Neural cell (in vitro differentiated cells): Measurements from ENCODE around the gene BICC1. TPM values are rescaled to one million over a fixed set of nuclear protein-coding genes. Genes with fewer than 3 reads are reported as not detected.

Experiments used
- H2AFZ ChIP-seq: fragments of 200-600, 300-800 bp; sonication (generic), shearing (Covaris generic); 2 replicates; pipeline ENCODE4 v1.6.0; 2014; ENCODE audit warnings: low read depth, mild to moderate bottlenecking, antibody characterized with exemption, low read length, moderate library complexity
- H3F3A ChIP-seq: fragments of 200-600 bp; shearing (Covaris generic); 2 replicates; pipeline ENCODE4 v1.6.1; 2016; ENCODE audit warnings: mild to moderate bottlenecking, moderate library complexity, mixed read lengths, antibody characterized with exemption, low read length; ENCODE audit not compliant: insufficient read depth, poor library complexity, severe bottlenecking
- H3K27ac ChIP-seq: fragments of 200-600, 300-800 bp; sonication (generic), shearing (Covaris generic); 2 replicates; pipeline ENCODE4 v1.5.1; 2014; ENCODE audit warnings: mild to moderate bottlenecking, low read length, moderate library complexity
- H3K27me3 ChIP-seq: fragments of 300-800, 200-600 bp; sonication (generic), shearing (Covaris generic); 2 replicates; pipeline ENCODE4 v1.6.0; 2014; ENCODE audit warnings: mild to moderate bottlenecking, low read depth, low read length, moderate library complexity; ENCODE audit not compliant: insufficient read depth
- H3K36me3 ChIP-seq: fragments of 300-800, 200-600 bp; sonication (generic), shearing (Covaris generic); 2 replicates; pipeline ENCODE4 v1.5.1; 2014; ENCODE audit warnings: mild to moderate bottlenecking, antibody characterized with exemption, low read length, moderate library complexity; ENCODE audit not compliant: insufficient read depth
- H3K4me2 ChIP-seq: fragments of 300-800, 200-600 bp; sonication (generic), shearing (Covaris generic); 2 replicates; pipeline ENCODE4 v1.6.0; 2014; ENCODE audit warnings: mild to moderate bottlenecking, low read length
- H3K4me3 ChIP-seq: fragments of 300-800, 200-600 bp; sonication (generic), shearing (Covaris generic); 2 replicates; pipeline ENCODE4 v1.5.1; 2014; ENCODE audit warnings: mild to moderate bottlenecking, low read length, moderate library complexity
- H3K79me2 ChIP-seq: fragments of 200-600 bp; shearing (Covaris generic); replicated peaks from 2 replicates; pipeline ENCODE4 v1.6.0; 2014; ENCODE audit warnings: mild to moderate bottlenecking, low read length, moderate library complexity; ENCODE audit not compliant: insufficient read depth
- H3K9ac ChIP-seq: fragments of 300-800, 200-600 bp; sonication (generic), shearing (Covaris generic); 2 replicates; pipeline ENCODE4 v1.6.1; 2016; ENCODE audit warnings: mild to moderate bottlenecking, low read length, mixed read lengths
- H3K9me2 ChIP-seq: fragments of 200-600 bp; shearing (Covaris generic); 2 replicates; pipeline ENCODE4 v1.6.1; 2016; ENCODE audit warnings: mild to moderate bottlenecking, low read length, mixed read lengths; ENCODE audit not compliant: insufficient read depth
- H3K9me3 ChIP-seq: fragments of 200-600, 300-800 bp; sonication (generic), shearing (Covaris generic); 2 replicates; pipeline ENCODE4 v1.6.1; 2016; ENCODE audit warnings: mild to moderate bottlenecking, mixed run types, low read length, moderate library complexity, mixed read lengths
- H4K20me1 ChIP-seq: fragments of 200-600 bp; shearing (Covaris generic); 2 replicates; pipeline ENCODE4 v1.6.1; 2016; ENCODE audit warnings: mild to moderate bottlenecking, mixed run types; ENCODE audit not compliant: insufficient read depth
- EP300 ChIP-seq: fragments of 450-650 bp; conservative IDR thresholded peaks from 2 replicates; pipeline ENCODE4 v1.6.1; 2014; ENCODE audit warnings: antibody characterized with exemption, mild to moderate bottlenecking, moderate library complexity; ENCODE audit not compliant: poor library complexity, severe bottlenecking
- EZH2 ChIP-seq: fragments of 200-600, 300-800 bp; shearing (Covaris generic), sonication (generic); IDR thresholded peaks from 2 replicates; pipeline ENCODE4 v1.6.1; 2014; ENCODE audit warnings: antibody characterized with exemption, low read length, borderline replicate concordance, mild to moderate bottlenecking; ENCODE audit not compliant: insufficient read depth, poor library complexity, severe bottlenecking
- MXI1 ChIP-seq: fragments of 450-650 bp; conservative IDR thresholded peaks from 2 replicates; pipeline ENCODE4 v1.6.1; 2014; ENCODE audit warnings: antibody characterized with exemption, mild to moderate bottlenecking; ENCODE audit not compliant: poor library complexity, severe bottlenecking
- POLR2AphosphoS5 ChIP-seq: IDR thresholded peaks from 2 replicates; pipeline ENCODE4 v1.6.1; 2012
- RAD21 ChIP-seq: fragments of 450-650 bp; conservative IDR thresholded peaks from 2 replicates; pipeline ENCODE4 v1.6.1; 2014; ENCODE audit warnings: antibody characterized with exemption, mild to moderate bottlenecking, moderate library complexity
- SMC3 ChIP-seq: fragments of 450-650 bp; conservative IDR thresholded peaks from 2 replicates; pipeline ENCODE4 v1.6.1; 2014; ENCODE audit warnings: antibody characterized with exemption, mild to moderate bottlenecking, moderate library complexity; ENCODE audit not compliant: poor library complexity
- TAF1 ChIP-seq: IDR thresholded peaks from 2 replicates; pipeline ENCODE4 v1.6.1; 2012; ENCODE audit warnings: low read depth
- polyA plus RNA-seq: library from polyadenylated mRNA; depleted of rRNA; stranded (reverse); fragments of >200 nt; gene quantifications from 2 replicates; pipeline ENCODE4 v1.2.3, GENCODE V29; 2014
- TF ChIP-seq, protein P1 (sequence below): IDR thresholded peaks from 2 replicates; pipeline ENCODE4 v1.6.1; 2012; ENCODE audit warnings: borderline replicate concordance
- TF ChIP-seq, protein P2 (sequence below): fragments of 450-650 bp; IDR thresholded peaks from 2 replicates; pipeline ENCODE4 v1.5.1; 2014; ENCODE audit warnings: antibody characterized with exemption, mild to moderate bottlenecking, moderate library complexity; ENCODE audit not compliant: poor library complexity, severe bottlenecking

The BICC1 gene
- polyA plus RNA-seq, 1 donor from 2014 or later: 7.6 TPM

DNA sequence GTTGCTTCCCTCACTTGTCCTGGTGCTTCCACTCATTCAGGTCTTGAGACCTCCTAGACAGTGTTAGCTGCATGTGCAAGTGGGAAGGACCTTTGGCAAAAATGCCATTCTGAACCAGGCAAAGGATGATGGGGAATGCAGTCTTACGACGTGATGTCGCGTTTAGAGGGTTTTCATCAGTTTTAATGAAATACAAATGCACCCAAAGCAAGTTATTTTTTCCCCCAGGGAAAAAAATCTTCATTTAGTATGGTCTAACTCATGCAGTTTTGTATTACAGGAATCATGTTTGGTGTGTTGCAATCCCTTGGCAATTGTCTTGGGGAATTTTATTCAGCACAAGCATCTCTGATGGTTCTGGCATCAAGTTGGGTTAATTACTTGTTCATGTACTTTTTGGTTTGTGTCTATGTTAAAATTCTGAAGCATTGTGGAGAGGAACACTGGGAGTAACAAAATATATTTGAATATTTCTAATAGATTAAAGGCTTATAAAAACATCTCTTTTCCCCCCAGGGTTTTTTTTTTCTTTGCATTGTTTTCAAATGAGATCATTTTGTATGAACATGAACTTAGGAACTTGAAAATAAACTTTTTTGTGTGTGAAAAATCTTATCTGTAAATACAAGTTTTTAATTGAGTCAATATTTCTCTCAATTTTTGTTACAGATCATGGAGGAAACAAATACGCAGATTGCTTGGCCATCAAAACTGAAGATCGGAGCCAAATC, 188.9 kb downstream of the BICC1 start:
- H3K4me2 ChIP-seq: no peak overlapping the region

GRCh38 chr10:58704226-58704625, 191.6 kb downstream of the BICC1 start:
- Histone ChIP-seq H3K36me3 (no peaks in the 10 kb centered on the region), H3K27ac (no peak overlapping the region), H3K9me2 (no peaks in the 10 kb centered on the region), H3K79me2 (no peaks in the 10 kb centered on the region), H3K4me3 (no peak overlapping the region), H3F3A (no peaks in the 10 kb centered on the region), H3K4me2 (no peak overlapping the region), H3K27me3 (no peaks in the 10 kb centered on the region), H4K20me1 (no peaks in the 10 kb centered on the region), H3K9me3 (no peaks in the 10 kb centered on the region), H3K9ac (no peak overlapping the region), H2AFZ (no peak overlapping the region)
- TF ChIP-seq, protein P1, sequence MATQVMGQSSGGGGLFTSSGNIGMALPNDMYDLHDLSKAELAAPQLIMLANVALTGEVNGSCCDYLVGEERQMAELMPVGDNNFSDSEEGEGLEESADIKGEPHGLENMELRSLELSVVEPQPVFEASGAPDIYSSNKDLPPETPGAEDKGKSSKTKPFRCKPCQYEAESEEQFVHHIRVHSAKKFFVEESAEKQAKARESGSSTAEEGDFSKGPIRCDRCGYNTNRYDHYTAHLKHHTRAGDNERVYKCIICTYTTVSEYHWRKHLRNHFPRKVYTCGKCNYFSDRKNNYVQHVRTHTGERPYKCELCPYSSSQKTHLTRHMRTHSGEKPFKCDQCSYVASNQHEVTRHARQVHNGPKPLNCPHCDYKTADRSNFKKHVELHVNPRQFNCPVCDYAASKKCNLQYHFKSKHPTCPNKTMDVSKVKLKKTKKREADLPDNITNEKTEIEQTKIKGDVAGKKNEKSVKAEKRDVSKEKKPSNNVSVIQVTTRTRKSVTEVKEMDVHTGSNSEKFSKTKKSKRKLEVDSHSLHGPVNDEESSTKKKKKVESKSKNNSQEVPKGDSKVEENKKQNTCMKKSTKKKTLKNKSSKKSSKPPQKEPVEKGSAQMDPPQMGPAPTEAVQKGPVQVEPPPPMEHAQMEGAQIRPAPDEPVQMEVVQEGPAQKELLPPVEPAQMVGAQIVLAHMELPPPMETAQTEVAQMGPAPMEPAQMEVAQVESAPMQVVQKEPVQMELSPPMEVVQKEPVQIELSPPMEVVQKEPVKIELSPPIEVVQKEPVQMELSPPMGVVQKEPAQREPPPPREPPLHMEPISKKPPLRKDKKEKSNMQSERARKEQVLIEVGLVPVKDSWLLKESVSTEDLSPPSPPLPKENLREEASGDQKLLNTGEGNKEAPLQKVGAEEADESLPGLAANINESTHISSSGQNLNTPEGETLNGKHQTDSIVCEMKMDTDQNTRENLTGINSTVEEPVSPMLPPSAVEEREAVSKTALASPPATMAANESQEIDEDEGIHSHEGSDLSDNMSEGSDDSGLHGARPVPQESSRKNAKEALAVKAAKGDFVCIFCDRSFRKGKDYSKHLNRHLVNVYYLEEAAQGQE: no peak
- TF ChIP-seq EP300: no peak
- no peak for TF ChIP-seq EZH2
- TF ChIP-seq RAD21: no peak
- TF ChIP-seq POLR2AphosphoS5: no peak
- TF ChIP-seq, protein P2, sequence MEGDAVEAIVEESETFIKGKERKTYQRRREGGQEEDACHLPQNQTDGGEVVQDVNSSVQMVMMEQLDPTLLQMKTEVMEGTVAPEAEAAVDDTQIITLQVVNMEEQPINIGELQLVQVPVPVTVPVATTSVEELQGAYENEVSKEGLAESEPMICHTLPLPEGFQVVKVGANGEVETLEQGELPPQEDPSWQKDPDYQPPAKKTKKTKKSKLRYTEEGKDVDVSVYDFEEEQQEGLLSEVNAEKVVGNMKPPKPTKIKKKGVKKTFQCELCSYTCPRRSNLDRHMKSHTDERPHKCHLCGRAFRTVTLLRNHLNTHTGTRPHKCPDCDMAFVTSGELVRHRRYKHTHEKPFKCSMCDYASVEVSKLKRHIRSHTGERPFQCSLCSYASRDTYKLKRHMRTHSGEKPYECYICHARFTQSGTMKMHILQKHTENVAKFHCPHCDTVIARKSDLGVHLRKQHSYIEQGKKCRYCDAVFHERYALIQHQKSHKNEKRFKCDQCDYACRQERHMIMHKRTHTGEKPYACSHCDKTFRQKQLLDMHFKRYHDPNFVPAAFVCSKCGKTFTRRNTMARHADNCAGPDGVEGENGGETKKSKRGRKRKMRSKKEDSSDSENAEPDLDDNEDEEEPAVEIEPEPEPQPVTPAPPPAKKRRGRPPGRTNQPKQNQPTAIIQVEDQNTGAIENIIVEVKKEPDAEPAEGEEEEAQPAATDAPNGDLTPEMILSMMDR: no peak
- TF ChIP-seq TAF1: no peak
- TF ChIP-seq SMC3: no peak
- TF ChIP-seq MXI1: no peak

More for the DNA sequence above, 188.9 kb downstream of the BICC1 start:
- H3K36me3 ChIP-seq: no peaks in the 10 kb centered on the region
- TF ChIP-seq TAF1 (no peak), EP300 (no peak), SMC3 (no peak), RAD21 (no peak), POLR2AphosphoS5 (no peak), EZH2 (no peak), MXI1 (no peak)
- TF ChIP-seq, protein P1: no peak
- TF ChIP-seq, protein P2: no peak
- no peak overlapping the region for H2AFZ ChIP-seq
- no peaks in the 10 kb centered on the region for H4K20me1 ChIP-seq
- H3K79me2 ChIP-seq: no peaks in the 10 kb centered on the region
- no peak overlapping the region for H3K9ac ChIP-seq
- no peak overlapping the region for H3K4me3 ChIP-seq
- no peaks in the 10 kb centered on the region for H3K9me3 ChIP-seq
- no peak overlapping the region for H3K27ac ChIP-seq
- H3F3A ChIP-seq: no peaks in the 10 kb centered on the region
- no peaks in the 10 kb centered on the region for H3K27me3 ChIP-seq
- H3K9me2 ChIP-seq: no peaks in the 10 kb centered on the region
